Activated CD8-positive, alpha-beta memory T cell treated with anti-CD3 and anti-CD28 coated beads for 4 hours (primary cell): ENCODE data around the gene CHKB.

Experiments
- DNase-seq, 2 donors: peaks; one replicate each; pipeline ENCODE4 v3.0.0-alpha.2; 2020; ENCODE audit warnings: low read depth in 2 of 2

CHKB gene

DNA sequence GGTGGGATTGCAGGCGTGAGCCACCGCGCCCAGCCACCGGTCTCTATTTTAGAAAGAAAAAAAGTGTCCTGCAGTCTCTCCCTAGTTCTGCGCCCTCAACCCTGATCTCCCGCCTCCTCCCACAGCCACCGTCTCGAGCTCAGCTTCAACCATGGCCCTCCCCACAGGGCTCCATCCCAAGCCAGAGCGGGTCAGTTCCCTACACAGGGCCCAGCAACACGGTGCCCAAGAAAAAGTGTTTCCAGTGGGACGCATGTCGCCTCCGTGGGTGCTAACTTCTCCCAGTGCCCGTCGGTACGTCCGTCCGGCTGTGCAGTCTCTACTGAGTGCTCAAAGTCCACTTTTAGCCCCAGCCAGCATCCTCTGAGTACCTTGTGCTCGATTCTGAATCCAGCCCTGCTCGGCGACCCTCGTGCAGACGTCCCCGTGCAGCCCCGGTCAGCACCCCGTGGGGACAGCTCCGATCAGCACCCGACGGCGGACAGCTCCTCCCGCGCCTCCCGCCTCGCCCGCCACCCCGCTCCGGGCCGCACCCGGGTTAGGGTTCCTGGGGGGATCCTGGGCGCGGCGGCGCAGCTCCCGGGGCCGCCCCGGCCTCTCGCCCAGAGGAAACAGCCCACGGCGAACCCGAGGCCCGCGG, 17.3 kb upstream of the CHKB start:
- no peak for DNase-seq

GRCh38 chr22:50597097-50597496, 14.4 kb upstream of the CHKB start:
- DNase-seq = no peak

- no peak for DNase-seq
Measured at GRCh38 chr22:50595189-50595588, 12.5 kb upstream of the CHKB start.

DNA sequence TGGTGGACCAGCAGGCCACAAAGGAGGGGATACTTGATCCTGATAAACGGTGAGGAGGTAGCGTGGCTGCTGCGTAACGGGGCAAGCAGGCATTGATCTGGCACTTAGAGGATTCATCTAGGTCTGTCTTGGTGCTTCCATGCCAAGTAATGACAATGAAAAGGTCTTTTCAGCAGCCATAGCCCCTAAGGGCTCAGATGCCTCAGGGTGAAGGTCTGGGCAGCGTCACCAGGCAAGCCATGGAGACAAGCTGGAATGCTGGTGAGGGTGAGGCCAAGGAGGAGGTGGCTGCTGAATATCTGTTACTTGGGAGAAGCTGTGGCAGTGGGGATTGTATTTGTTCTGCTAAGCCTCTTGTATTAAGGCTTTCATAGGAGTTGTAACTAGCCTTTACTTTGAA, 4.8 kb upstream of the CHKB start:
- DNase-seq = no peak

- no peak for DNase-seq
Measured at GRCh38 chr22:50586416-50586815, 3.8 kb upstream of the CHKB start.

DNA sequence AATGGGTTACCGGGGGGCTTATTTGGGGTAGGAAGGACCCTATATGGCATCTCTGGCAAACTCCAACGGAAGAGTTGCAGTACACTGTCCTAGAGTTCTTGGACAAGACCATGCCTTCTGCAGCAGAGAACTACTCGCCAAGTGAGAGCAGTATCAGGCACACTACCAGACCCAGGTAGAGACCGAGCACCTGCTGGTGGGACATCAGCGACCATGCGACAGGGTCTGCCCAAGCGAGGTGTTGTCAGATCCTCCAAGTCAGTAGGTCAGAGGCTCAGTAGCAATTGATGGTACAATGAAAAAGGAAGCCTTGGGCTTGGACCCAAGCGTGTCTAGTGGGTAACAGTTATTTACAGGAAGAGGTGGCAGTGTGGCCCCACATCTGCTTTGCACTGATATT, 3.1 kb upstream of the CHKB start:
- no peak for DNase-seq

- DNase-seq = no peak
Measured at GRCh38 chr22:50585238-50585637, 2.6 kb upstream of the CHKB start.

- no peak for DNase-seq
Measured at GRCh38 chr22:50584106-50585096, 1.8 kb upstream of the CHKB start.

DNA sequence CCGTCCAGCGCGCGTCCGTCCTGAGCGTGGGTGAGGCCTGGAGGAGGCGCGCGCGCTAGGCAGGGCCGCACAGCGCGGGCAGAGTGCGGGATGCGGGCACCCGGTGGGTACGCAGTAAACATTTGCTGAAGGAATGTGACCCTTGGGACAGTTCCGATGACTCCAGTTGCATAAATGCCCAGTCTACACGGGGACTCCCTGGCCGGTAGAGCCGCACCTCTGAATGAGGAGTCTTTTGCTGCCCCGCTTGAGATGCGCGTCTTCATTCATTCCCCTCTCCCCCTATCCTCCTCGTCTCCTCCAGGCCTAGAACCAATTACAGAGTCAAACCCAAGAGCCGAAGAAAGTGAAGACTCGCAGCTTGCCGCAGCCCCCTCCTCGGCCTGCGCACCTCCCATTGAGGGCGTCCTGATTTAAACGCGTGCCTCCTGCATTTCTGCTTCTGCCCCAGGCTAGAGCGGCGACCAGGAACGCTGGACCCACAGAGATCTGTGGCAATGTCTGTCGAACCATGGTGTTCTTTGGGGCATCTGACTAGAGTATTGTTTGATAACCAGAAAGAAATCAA, 729 bp upstream of the CHKB start:
- DNase-seq = no peak

- no peak for DNase-seq
Measured at GRCh38 chr22:50581950-50582492, 628 bp downstream of the CHKB start.

DNA sequence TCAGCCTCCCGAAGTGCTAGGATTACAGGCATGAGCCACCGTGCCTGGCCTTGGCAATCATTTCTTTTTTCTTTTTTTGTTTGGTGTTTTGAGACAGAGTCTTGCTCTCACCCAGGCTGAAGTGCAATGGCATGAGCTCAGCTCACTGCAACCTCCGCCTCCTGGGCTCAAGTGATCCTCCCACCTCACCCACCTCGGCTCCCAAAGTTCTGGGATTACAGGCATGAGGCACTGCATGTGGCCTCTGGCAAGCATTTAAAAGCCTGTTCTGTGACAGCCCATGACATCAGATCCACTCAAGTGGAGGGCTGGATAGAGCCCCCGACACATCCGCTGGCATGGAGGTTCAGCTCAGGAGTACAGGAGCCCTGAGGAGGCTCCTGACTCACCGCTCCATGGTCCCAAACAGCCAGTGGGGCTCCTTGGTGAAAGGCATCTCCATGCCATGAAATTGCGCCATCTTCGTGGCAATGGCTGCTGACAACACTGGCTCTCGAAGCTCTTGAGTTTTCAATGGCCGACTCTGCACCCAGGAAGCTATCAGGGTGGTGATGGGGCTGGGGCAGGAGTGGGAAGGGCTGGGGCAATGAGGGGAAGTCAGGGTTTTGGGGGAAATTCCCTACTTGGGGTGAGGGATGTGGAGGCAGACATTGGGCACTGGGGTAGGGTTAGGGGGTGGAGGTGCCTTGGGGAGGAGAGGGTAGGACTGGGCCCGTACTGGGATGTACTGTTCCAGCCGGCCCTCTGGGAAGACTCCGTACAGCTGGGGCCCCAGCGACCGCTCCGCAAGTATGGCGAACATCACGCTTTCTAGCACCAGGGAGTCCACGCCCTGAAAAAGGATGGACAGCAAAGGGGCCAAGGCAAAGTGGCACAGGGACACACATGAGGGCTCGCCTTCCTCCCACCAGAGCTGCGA, 1.4 kb downstream of the CHKB start:
- no peak for DNase-seq

- no peak for DNase-seq
Measured at GRCh38 chr22:50579752-50580151, 2.9 kb downstream of the CHKB start.

GRCh38 chr22:50578776-50579310, 3.8 kb downstream of the CHKB start:
- DNase-seq = no peak

DNA sequence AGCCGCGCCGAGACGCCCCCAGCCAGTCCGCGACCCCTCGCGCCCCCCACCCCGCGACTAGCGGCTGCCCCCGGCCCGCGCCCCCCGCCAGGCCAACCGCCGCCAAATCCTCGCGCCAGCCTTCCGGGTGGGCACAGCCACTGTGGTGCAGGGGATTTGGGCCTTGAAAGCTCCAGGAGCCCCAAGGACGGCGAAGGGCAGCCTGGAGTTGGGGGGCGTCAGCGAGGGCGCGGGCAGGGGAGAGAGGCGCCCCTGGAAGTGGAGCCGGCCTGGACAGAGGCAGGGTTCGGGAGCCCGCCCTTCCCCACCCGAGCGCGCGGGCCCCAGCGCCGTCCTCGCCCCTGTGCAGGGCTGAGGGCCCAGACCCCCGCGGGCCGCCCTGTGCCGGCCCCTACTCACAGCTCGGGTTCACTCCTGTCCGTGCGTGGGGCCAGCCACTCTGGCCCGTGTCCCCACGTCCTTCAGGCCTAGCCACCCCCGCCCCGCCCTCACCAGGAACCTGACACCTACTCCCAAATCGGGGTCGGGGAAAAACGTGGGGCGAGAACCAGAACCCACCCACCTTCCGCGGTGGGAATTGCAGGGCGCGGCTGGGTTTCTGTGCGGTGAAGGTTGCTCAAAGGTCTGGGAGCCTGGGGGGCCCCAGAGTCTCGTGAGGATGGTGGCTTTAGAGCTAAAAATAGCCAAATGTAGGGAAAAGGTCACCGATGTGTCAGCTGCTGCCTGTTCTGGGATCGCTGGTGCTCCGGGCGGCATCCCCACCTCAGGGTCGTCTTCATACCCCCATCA, 4.5 kb downstream of the CHKB start, which contains the start of gene CPT1B:
CPT1B (minus strand) TSS at position 441 of the 789 bp plus-strand sequence. CDS start 512 bp downstream, outside the sequence.
- DNase-seq = no peak

DNA sequence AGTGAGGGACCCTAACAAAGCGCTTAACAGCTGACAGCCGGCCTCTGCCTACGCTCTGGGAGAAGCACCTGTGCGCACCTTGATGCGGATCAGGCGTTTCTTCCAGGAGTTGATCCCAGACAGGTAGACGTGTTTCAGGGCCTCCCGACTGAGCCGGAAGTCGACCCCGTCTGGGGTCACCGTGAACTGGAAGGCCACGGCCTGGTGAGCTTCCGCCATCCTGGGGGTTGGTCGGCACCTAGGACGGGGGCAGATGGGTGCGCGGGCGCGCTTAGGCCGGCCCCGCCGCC, 5.0 kb downstream of the CHKB start:
- no peak for DNase-seq

GRCh38 chr22:50576806-50577696, 5.6 kb downstream of the CHKB start:
- DNase-seq = no peak

- DNase-seq = no peak
Measured at GRCh38 chr22:50576070-50576469, 6.6 kb downstream of the CHKB start.

GRCh38 chr22:50575426-50575941, 7.2 kb downstream of the CHKB start:
- no peak for DNase-seq

DNA sequence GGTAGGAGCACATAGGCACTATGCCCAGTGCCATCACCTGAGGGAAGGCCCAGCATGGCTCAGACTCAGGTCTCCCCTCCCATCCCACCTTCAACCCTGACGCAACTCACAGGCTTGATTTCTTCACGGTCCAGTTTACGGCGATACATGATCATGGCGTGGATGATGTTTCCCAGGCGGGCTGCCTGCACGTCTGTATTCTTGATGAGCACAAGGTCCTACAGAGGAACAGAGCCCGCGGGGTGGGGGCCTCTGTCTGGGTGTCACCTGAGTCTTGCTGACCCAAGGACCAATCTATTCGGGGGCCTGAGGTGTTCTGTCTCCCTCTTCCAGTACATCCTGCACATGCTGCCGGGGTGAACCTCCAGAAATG, 8.3 kb downstream of the CHKB start:
- DNase-seq = no peak
